ENCODE measurements around the gene FAM53B.
"Not testable (repeated sequence)": the region's sequence is repeated elsewhere in the genome, so short reads cannot be mapped to it uniquely, and the experiment has no call there.

FAM53B gene

DNA sequence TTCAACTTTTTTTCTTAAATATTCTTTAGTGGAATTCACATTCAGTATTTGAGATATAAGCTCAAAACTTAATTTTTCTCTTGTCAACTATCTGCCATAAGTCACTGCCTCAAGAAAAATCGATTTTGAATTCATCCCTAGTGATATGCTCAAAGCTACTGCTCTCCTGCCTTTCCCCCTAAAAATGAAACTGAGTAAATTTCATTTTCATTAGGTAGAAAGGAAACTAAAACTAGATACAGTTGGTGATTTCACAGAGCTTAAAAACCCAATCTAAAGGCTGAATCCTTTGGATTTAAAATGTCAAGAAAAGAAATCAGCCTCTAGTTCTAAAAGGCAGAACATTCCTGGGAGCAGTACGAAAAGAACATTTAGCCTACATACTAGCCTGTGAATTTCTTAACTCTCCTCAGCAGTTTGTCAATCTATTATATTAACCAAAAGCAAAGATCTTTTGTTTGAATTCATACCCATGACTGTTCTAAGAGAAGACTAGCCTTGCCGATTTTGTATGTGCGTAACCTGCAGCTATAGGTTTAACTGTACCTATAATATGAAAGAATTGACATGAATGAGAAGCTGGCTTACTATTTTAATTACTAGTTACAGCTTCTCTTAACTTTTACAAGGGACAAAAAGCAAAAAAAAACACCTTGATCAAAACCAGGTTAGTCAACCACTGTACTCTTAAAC, 4.9 kb upstream of the FAM53B start:
- H3K9me3 Mint-ChIP-seq: no peaks in the 10 kb centered on the region
- TF ChIP-seq, protein P1, sequence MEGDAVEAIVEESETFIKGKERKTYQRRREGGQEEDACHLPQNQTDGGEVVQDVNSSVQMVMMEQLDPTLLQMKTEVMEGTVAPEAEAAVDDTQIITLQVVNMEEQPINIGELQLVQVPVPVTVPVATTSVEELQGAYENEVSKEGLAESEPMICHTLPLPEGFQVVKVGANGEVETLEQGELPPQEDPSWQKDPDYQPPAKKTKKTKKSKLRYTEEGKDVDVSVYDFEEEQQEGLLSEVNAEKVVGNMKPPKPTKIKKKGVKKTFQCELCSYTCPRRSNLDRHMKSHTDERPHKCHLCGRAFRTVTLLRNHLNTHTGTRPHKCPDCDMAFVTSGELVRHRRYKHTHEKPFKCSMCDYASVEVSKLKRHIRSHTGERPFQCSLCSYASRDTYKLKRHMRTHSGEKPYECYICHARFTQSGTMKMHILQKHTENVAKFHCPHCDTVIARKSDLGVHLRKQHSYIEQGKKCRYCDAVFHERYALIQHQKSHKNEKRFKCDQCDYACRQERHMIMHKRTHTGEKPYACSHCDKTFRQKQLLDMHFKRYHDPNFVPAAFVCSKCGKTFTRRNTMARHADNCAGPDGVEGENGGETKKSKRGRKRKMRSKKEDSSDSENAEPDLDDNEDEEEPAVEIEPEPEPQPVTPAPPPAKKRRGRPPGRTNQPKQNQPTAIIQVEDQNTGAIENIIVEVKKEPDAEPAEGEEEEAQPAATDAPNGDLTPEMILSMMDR (IDR thresholded peaks at IDR 0.05; ENCODE audit: unreplicated experiment in 3 of 3): no peak
- H3K27me3 Mint-ChIP-seq (ENCODE audit: low read depth): no peaks in the 10 kb centered on the region
- no peak overlapping the region for H3K27ac Mint-ChIP-seq
- H3K4me1 Mint-ChIP-seq: peaks cover 13% of the 10 kb centered on the region
- H3K4me3 Mint-ChIP-seq: no peak overlapping the region
- H3K36me3 Mint-ChIP-seq (ENCODE audit: low read depth): peaks cover 19% of the 10 kb centered on the region

DNA sequence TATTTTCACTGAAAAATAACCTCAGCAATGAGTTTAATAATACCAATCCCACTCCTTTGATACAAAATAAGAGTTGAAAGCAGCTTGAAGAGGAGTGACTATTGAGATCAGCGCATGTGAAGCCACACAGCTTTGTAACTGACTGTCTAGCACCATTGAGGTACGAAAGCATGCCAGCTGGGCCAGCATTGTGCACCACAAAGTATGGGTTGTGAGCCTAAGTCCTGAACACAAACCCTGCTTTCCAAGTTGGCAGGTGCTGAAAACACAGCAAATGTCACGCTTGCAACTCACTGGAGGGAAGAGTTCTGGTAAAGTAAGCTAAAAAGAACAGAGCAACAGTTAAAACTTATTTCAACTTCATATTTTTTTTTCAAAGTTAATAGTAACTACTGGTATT, 4.0 kb upstream of the FAM53B start:
- Mint-ChIP-seq H3K36me3 (ENCODE audit: low read depth) (peaks cover 18% of the 10 kb centered on the region), H3K27me3 (ENCODE audit: low read depth) (no peaks in the 10 kb centered on the region), H3K27ac (no peak overlapping the region), H3K4me1 (peaks cover 13% of the 10 kb centered on the region), H3K4me3 (no peak overlapping the region), H3K9me3 (no peaks in the 10 kb centered on the region)
- TF ChIP-seq, protein P1 (IDR thresholded peaks at IDR 0.05; ENCODE audit: unreplicated experiment in 3 of 3): no peak

DNA sequence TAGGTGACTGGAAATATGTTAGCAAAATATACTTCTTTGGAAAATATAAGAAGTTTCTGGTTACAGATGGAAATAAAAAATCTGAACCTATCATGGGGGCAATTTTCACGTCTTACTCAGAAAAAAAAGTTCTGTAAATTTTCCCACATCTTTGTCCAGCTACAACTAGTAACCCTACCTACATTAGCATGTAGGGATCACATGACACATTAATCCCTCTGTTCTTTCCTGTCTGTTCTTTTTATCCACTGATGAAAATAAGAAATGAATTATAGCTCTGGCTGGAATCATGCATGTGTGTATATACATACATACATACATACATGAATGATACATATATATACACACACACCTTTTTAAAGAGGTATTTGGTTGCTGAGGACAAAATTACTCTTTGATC, 3.6 kb upstream of the FAM53B start:
- Mint-ChIP-seq H3K9me3 (no peaks in the 10 kb centered on the region), H3K27me3 (ENCODE audit: low read depth) (no peaks in the 10 kb centered on the region), H3K36me3 (ENCODE audit: low read depth) (peaks cover 18% of the 10 kb centered on the region), H3K27ac (no peak overlapping the region), H3K4me1 (peaks cover 14% of the 10 kb centered on the region), H3K4me3 (no peak overlapping the region)
- TF ChIP-seq, protein P1 (IDR thresholded peaks at IDR 0.05; ENCODE audit: unreplicated experiment in 3 of 3): no peak

DNA sequence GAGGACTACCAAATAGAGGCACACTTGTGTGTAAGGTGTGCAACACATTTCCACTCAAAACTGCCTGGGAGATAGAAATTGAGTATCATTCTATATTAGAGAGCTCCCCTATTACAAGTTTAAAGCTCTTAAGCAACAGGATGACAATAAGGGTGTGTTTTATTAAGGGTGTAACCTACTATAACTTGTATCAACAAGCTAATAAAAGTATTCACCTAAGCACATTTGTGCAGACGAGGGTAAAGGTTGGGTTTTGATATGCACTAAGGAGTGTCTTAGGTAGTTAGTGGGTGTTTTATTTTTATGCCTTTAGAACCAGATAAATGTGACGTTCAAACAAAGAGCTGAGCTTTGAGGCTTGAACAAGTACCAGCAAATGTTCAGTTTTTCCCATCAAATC, 2.8 kb upstream of the FAM53B start:
- Mint-ChIP-seq H3K9me3 (no peaks in the 10 kb centered on the region), H3K27me3 (ENCODE audit: low read depth) (no peaks in the 10 kb centered on the region), H3K4me3 (no peak overlapping the region), H3K4me1 (peaks cover 19% of the 10 kb centered on the region), H3K27ac (no peak overlapping the region), H3K36me3 (ENCODE audit: low read depth) (peaks cover 15% of the 10 kb centered on the region)
- TF ChIP-seq, protein P1 (IDR thresholded peaks at IDR 0.05; ENCODE audit: unreplicated experiment in 3 of 3): no peak

DNA sequence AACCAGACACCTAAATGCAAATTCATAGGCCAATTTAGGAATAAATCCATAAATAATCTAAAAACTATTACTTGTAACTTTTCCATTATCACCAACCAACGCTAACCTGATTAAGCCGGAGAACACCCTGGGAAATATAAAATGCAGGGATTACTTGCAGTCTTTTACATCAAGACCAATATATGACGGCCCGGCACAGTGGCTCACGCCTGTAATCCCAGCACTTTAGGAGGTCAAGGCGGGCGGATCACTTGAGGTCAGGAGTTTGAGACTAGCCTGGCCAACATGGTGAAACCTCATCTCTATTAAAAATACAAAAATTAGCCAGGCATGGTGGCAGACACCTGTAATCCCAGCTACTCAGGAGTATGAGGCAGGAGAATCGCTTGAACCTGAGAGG, 2.3 kb upstream of the FAM53B start:
- Mint-ChIP-seq H3K36me3 (ENCODE audit: low read depth) (peaks cover 12% of the 10 kb centered on the region), H3K4me1 (peaks cover 23% of the 10 kb centered on the region)
- H3K4me3 Mint-ChIP-seq; H3K9me3 Mint-ChIP-seq; H3K27me3 Mint-ChIP-seq (ENCODE audit: low read depth); H3K27ac Mint-ChIP-seq: not testable (repeated sequence)

DNA sequence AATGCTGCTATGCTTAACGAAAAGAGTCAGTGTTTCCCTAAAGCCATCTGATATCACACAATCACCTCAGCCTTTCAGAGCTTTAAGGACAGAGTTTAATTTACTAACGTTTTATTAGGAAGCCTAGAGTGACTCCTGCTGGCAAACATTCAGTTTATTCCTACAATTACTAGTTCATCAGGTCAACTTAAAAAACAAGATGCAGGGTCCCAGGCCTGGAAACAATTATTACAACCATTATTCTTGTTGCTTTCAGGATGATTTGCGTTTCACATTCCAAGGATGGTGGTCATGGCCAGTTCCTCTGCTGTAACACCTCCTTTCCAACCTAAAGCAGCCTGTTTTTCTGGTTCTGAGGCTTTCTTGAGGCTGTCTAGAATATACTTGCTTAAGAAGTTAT, 1.5 kb upstream of the FAM53B start:
- H3K4me3 Mint-ChIP-seq: peak overlapping the region; percentile 76 to 89 (median 88)

More for the DNA sequence above, 1.5 kb upstream of the FAM53B start:
- H3K27me3 Mint-ChIP-seq (ENCODE audit: low read depth): no peaks in the 10 kb centered on the region
- H3K4me1 Mint-ChIP-seq: peaks cover 31% of the 10 kb centered on the region
- H3K27ac Mint-ChIP-seq: peak overlapping the region; percentile 63 to 92 (median 86)
- peaks cover 7% of the 10 kb centered on the region for H3K36me3 Mint-ChIP-seq (ENCODE audit: low read depth)
- TF ChIP-seq, protein P1 (IDR thresholded peaks at IDR 0.05; ENCODE audit: unreplicated experiment in 3 of 3): peak; percentile 35 to 54 (median 42)
- no peaks in the 10 kb centered on the region for H3K9me3 Mint-ChIP-seq
